Endodermal cell (in vitro differentiated cells): ENCODE results near the gene KIAA0513. TPM values are rescaled to one million over a fixed set of nuclear protein-coding genes. Genes with fewer than 3 reads are reported as not detected.

ENCODE experiments used
- DNase-seq: peaks from one replicate; pipeline ENCODE4 v3.0.0-alpha.2; 2017
- H3K27ac ChIP-seq: 2 replicates; pipeline ENCODE4 v1.5.1; 2013; ENCODE audit warnings: mild to moderate bottlenecking, low read depth, low read length, moderate library complexity
- H3K27me3 ChIP-seq: 2 replicates; pipeline ENCODE4 v1.6.1; 2013; ENCODE audit warnings: mild to moderate bottlenecking, low read length, moderate library complexity; ENCODE audit not compliant: insufficient read depth, control insufficient read depth, poor library complexity, severe bottlenecking
- H3K36me3 ChIP-seq: 2 replicates; pipeline ENCODE4 v1.7.0; 2013; ENCODE audit warnings: mild to moderate bottlenecking, low read length, moderate library complexity; ENCODE audit not compliant: control insufficient read depth, insufficient read depth
- H3K4me1 ChIP-seq: one replicate; pipeline ENCODE4 v1.7.0; 2013; ENCODE audit warnings: low read length; ENCODE audit not compliant: control insufficient read depth, insufficient read depth
- H3K4me3 ChIP-seq: 2 replicates; pipeline ENCODE4 v1.5.1; 2013; ENCODE audit warnings: mild to moderate bottlenecking, low read length, moderate library complexity
- H3K9ac ChIP-seq: 2 replicates; pipeline ENCODE4 v1.6.1; 2013; ENCODE audit warnings: mild to moderate bottlenecking, low read length, moderate library complexity; ENCODE audit not compliant: poor library complexity, severe bottlenecking; ENCODE audit errors: extremely low read depth
- H3K9me3 ChIP-seq: 2 replicates; pipeline ENCODE4 v1.6.1; 2013; ENCODE audit warnings: mild to moderate bottlenecking, low read length, moderate library complexity; ENCODE audit not compliant: control insufficient read depth
- H3K27ac Mint-ChIP-seq: 2 replicates; pipeline ENCODE4 v1.8.0; 2020; ENCODE audit warnings: mixed read lengths
- H3K27me3 Mint-ChIP-seq: 2 replicates; pipeline ENCODE4 v1.8.0; 2021; ENCODE audit warnings: mild to moderate bottlenecking, mixed read lengths; ENCODE audit not compliant: insufficient read depth
- H3K36me3 Mint-ChIP-seq: 2 replicates; pipeline ENCODE4 v1.8.0; 2020; ENCODE audit warnings: low read depth, mixed read lengths
- H3K4me1 Mint-ChIP-seq: 2 replicates; pipeline ENCODE4 v1.8.0; 2020; ENCODE audit warnings: mixed read lengths
- H3K4me3 Mint-ChIP-seq: 2 replicates; pipeline ENCODE4 v1.8.0; 2020; ENCODE audit warnings: mild to moderate bottlenecking, moderate library complexity, mixed read lengths
- H3K9me3 Mint-ChIP-seq: 2 replicates; pipeline ENCODE4 v1.8.0; 2020; ENCODE audit warnings: mild to moderate bottlenecking, mixed read lengths
- CTCF ChIP-seq: fragments of 200-600 bp; sonication (generic); conservative IDR thresholded peaks from 2 replicates; pipeline ENCODE4 v1.5.0; 2021; ENCODE audit warnings: antibody characterized with exemption, mild to moderate bottlenecking
- WGBS, 2 experiments: methylation state at CpG; one replicate each; pipeline versions ENCODE4 v1.1.5 to v1.1.7; 2013; ENCODE audit warnings: missing lambda C conversion rate in 2 of 2, mixed read lengths in 1 of 2; ENCODE audit not compliant: insufficient coverage in 1 of 2, insufficient read length in 1 of 2; 5-methylcytosine and 5-hydroxymethylcytosine counted together
- total RNA-seq, 2 donors: library from RNA; stranded (reverse); fragmentation: NEBNext Ultra II Directional in 1 of 2; extraction: Animal tissue kit (Norgen Biotek cat#: 25700) in 1 of 2; gene quantifications; 2 replicates in 1 of 2; 3 replicates in 1 of 2; pipeline ENCODE4 v1.2.1, GENCODE V29; 2021

The KIAA0513 gene
- total RNA-seq, 2 donors from 2014 or later, result 9.2 to 16.0 TPM

- Mint-ChIP-seq H3K9me3 (no peaks in the 10 kb centered on the region), H3K4me3 (no peak overlapping the region), H3K27ac (no peak overlapping the region), H3K36me3 (no peaks in the 10 kb centered on the region), H3K4me1 (peaks cover 3% of the 10 kb centered on the region), H3K27me3 (no peaks in the 10 kb centered on the region)
- DNase-seq, result peak; percentile 62
- WGBS, 2 experiments, result 83 to 87% methylated on average over 10 to 12 of the region's 12 CpGs
- no peak overlapping the region for H3K27ac ChIP-seq
- H3K9me3 ChIP-seq, result no peaks in the 10 kb centered on the region
- H3K4me3 ChIP-seq, result no peak overlapping the region
- peak; percentile 56 for TF ChIP-seq CTCF
- no peaks in the 10 kb centered on the region for H3K4me1 ChIP-seq
- H3K9ac ChIP-seq, result no peak overlapping the region
- no peaks in the 10 kb centered on the region for H3K36me3 ChIP-seq
- H3K27me3 ChIP-seq, result no peaks in the 10 kb centered on the region
Measured at GRCh38 chr16:85104147-85104546, 76.6 kb downstream of the KIAA0513 start.

- no peak overlapping the region for H3K4me3 Mint-ChIP-seq
- H3K27me3 Mint-ChIP-seq, result no peaks in the 10 kb centered on the region
- H3K9me3 ChIP-seq, result no peaks in the 10 kb centered on the region
- no peak overlapping the region for H3K4me3 ChIP-seq
- H3K36me3 Mint-ChIP-seq, result no peaks in the 10 kb centered on the region
- no peak overlapping the region for H3K27ac Mint-ChIP-seq
- no peaks in the 10 kb centered on the region for H3K27me3 ChIP-seq
- H3K9ac ChIP-seq, result no peak overlapping the region
- DNase-seq, result no peak
- peaks cover 3% of the 10 kb centered on the region for H3K4me1 ChIP-seq
- TF ChIP-seq CTCF, result no peak
- peaks cover 5% of the 10 kb centered on the region for H3K4me1 Mint-ChIP-seq
- H3K36me3 ChIP-seq, result no peaks in the 10 kb centered on the region
- no peak overlapping the region for H3K27ac ChIP-seq
- 84 to 91% methylated on average over 6 to 11 of the region's 11 CpGs for WGBS, 2 experiments
- no peaks in the 10 kb centered on the region for H3K9me3 Mint-ChIP-seq
Measured at GRCh38 chr16:85104821-85105391, 77.3 kb downstream of the KIAA0513 start.

- Mint-ChIP-seq H3K9me3 (no peaks in the 10 kb centered on the region), H3K36me3 (no peaks in the 10 kb centered on the region), H3K4me1 (peaks cover 5% of the 10 kb centered on the region), H3K4me3 (no peak overlapping the region), H3K27ac (no peak overlapping the region), H3K27me3 (no peaks in the 10 kb centered on the region)
- Histone ChIP-seq H3K27me3 (no peaks in the 10 kb centered on the region), H3K36me3 (no peaks in the 10 kb centered on the region), H3K9me3 (no peaks in the 10 kb centered on the region), H3K4me1 (peaks cover 4% of the 10 kb centered on the region), H3K4me3 (no peak overlapping the region), H3K27ac (no peak overlapping the region), H3K9ac (no peak overlapping the region)
- WGBS, 2 experiments, result 86 to 87% methylated on average over 5 of the region's 5 CpGs
- TF ChIP-seq CTCF, result no peak
- no peak for DNase-seq
Measured at GRCh38 chr16:85105475-85105874, 77.9 kb downstream of the KIAA0513 start.
